ENCODE data around the gene NOSTRIN. TPM values are rescaled to one million over a fixed set of nuclear protein-coding genes. Genes with fewer than 3 reads are reported as not detected.

Gene NOSTRIN
- total RNA-seq, 6 experiments from 2014 or later = 3.6 to 20.9 (median 9.0) TPM

DNA sequence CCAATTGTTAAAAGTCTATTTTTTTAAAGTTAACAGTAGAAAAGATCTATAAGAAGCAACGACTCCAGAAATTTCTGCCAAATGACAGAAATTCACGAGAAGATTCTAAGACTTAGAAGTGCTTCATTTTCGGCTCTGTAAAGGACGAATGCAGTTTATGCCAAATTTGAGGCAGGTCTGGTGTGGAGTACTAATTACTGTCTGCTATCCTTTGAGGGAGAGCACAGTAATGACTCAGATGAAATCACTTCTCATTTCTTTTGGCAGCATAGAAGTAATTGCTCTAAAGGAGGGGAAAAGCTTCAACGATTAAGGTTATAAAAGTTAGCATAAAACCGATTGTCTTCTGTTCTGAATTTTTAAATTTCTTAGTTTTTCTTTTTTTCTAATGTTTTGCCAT is 110.0 kb downstream of the NOSTRIN start:
- no peaks in the 10 kb centered on the region for H3K36me3 ChIP-seq
- 40% methylated on average over 6 of the region's 6 CpGs for WGBS (ENCODE audit: insufficient coverage, low coverage, low lambda C conversion rate, missing lambda C conversion rate)
- H3K4me3 ChIP-seq = no peak overlapping the region
- DNase-seq (no peak), ATAC-seq (no peak)
- no peaks in the 10 kb centered on the region for H3K27me3 ChIP-seq
- intact Hi-C loops (cut with DNase I) = loop anchor here in 1 of 2 donors (10.0 kb wide), 1 partner anchor 138 kb away; no protein-coding TSS in a partner anchor
- H3K4me1 ChIP-seq = peaks cover 0 to 9% (median 4%) of the 10 kb centered on the region in 4 donors
- H3K9me3 ChIP-seq = no peaks in the 10 kb centered on the region
- H3K27ac ChIP-seq = no peak overlapping the region
- TF ChIP-seq, protein P1, sequence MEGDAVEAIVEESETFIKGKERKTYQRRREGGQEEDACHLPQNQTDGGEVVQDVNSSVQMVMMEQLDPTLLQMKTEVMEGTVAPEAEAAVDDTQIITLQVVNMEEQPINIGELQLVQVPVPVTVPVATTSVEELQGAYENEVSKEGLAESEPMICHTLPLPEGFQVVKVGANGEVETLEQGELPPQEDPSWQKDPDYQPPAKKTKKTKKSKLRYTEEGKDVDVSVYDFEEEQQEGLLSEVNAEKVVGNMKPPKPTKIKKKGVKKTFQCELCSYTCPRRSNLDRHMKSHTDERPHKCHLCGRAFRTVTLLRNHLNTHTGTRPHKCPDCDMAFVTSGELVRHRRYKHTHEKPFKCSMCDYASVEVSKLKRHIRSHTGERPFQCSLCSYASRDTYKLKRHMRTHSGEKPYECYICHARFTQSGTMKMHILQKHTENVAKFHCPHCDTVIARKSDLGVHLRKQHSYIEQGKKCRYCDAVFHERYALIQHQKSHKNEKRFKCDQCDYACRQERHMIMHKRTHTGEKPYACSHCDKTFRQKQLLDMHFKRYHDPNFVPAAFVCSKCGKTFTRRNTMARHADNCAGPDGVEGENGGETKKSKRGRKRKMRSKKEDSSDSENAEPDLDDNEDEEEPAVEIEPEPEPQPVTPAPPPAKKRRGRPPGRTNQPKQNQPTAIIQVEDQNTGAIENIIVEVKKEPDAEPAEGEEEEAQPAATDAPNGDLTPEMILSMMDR (IDR thresholded peaks at IDR 0.05) = no peak
- no peak for TF ChIP-seq POLR2A (IDR thresholded peaks at IDR 0.05)

DNA sequence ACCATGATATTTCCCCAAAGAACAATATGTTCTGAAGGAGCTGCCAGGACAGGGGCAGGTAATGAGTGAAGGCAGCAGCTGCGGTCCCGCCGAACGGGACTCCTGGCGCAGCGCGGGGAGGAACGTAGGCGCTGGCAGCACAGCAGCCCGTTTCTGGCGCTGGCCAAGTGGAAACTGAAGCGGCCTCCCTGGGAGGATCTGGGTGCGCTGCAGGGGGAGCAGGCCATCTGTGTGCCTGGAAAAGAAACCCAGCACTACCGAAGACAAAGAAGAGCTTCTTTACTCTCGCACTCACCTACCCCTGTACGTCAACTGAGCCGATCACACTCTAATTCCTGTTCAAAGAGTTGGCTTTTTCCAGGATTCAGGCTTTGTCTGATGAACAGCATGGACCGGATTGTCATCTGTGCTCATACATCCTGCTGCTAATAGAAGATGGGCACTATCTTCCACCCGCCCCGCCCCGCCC is 110.5 kb downstream of the NOSTRIN start:
- peak; percentile 46 to 71 (median 60) for DNase-seq
- WGBS (ENCODE audit: insufficient coverage, low coverage, low lambda C conversion rate, missing lambda C conversion rate) = 24% methylated on average over 15 of the region's 21 CpGs

DNA sequence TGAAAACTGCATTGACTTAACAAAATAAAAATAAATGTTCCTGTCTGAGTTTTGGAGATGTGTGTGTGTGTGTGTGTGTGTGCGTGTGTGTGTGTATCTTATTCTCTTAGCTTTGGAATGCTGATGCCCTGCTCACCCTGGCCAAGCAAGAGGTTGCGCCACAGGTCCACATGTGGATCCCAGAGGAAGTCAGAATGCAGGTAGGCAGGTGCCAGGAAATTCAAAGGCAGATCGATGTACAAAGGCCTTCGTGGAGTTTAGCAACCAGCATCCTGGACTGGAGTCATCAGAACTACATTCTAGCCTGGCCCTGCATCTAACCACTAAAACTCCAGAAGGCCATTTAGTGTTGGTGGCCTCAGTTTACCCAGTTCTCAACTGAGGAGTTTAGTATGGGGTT is 111.1 kb downstream of the NOSTRIN start:
- Histone ChIP-seq H3K9me3 (no peaks in the 10 kb centered on the region), H3K36me3 (no peaks in the 10 kb centered on the region), H3K4me3 (no peak overlapping the region), H3K27ac (no peak overlapping the region), H3K27me3 (no peaks in the 10 kb centered on the region), H3K4me1 (peaks cover 0 to 9% (median 4%) of the 10 kb centered on the region in 4 donors)
- 26% methylated on average over 4 of the region's 4 CpGs for WGBS (ENCODE audit: insufficient coverage, low coverage, low lambda C conversion rate, missing lambda C conversion rate)
- intact Hi-C loops (cut with DNase I) = loop anchor here in 1 of 2 donors (10.0 kb wide), 1 partner anchor 139 kb away; no protein-coding TSS in a partner anchor
- peak; percentile 84 to 95 (median 92) for DNase-seq
- ATAC-seq = peak; percentile 93 to 98 (median 96)
- no peak for TF ChIP-seq POLR2A (IDR thresholded peaks at IDR 0.05)
- TF ChIP-seq, protein P1 (IDR thresholded peaks at IDR 0.05) = no peak

More for the DNA sequence above, 110.5 kb downstream of the NOSTRIN start:
- peak; percentile 70 to 81 (median 78) for ATAC-seq
- TF ChIP-seq, protein P1 (IDR thresholded peaks at IDR 0.05) = no peak
- TF ChIP-seq POLR2A (IDR thresholded peaks at IDR 0.05) = no peak
- Histone ChIP-seq H3K9me3 (no peaks in the 10 kb centered on the region), H3K27me3 (no peaks in the 10 kb centered on the region), H3K27ac (no peak overlapping the region), H3K36me3 (no peaks in the 10 kb centered on the region), H3K4me3 (peak overlapping the region in 2 of 3 donors; percentile 1 to 8), H3K4me1 (peaks cover 0 to 9% (median 4%) of the 10 kb centered on the region in 4 donors)
- intact Hi-C loops (cut with DNase I) = loop anchor here in 1 of 2 donors (10.0 kb wide), 1 partner anchor 138 kb away; no protein-coding TSS in a partner anchor

Other genes starting within 250 kb of the NOSTRIN start
- 1 to 10 TPM in 1 of 6 experiments, under 1 TPM in 4, not detected in 1; 0.15 to 1.1 (median 0.67) TPM for gene SPC25, start 87.8 kb downstream of the NOSTRIN start, total RNA-seq
- not detected for gene G6PC2, start 98.7 kb downstream of the NOSTRIN start, total RNA-seq
- 100 to 1,000 TPM in 2 of 6 experiments, 10 to 100 TPM in 4; 21.3 to 128 (median 54.8) TPM for gene ABCB11, start 228.7 kb downstream of the NOSTRIN start, total RNA-seq